A549 (cell line): Measurements from ENCODE around the gene SEMA6C. TPM values are rescaled to one million over a fixed set of nuclear protein-coding genes. Genes with fewer than 3 reads are reported as not detected.

Experiments used
- CEBPB ChIP-seq, 2 experiments: fragments of >200 bp in 1 of 2; sonication (Bioruptor Twin) in 1 of 2; formaldehyde crosslinking in 1 of 2; IDR thresholded peaks; 2 replicates each; pipeline ENCODE4 v1.6.1; 2012 to 2016
- CHD2 ChIP-seq: fragments of 150-350 bp; IDR thresholded peaks from 2 replicates; pipeline ENCODE4 v1.6.1; 2014; ENCODE audit warnings: low read length; ENCODE audit not compliant: partially characterized antibody
- CHD4 ChIP-seq: fragments of 200-600 bp; sonication (generic); IDR thresholded peaks from 2 replicates; pipeline ENCODE4 v1.6.1; 2016; ENCODE audit warnings: antibody characterized with exemption, mild to moderate bottlenecking, borderline replicate concordance
- EHMT2 ChIP-seq: fragments of 200-600 bp; sonication (generic); IDR thresholded peaks from 2 replicates; pipeline ENCODE4 v1.6.1; 2016; ENCODE audit warnings: antibody characterized with exemption, low read depth, mild to moderate bottlenecking, moderate library complexity
- EP300 ChIP-seq, 2 experiments: fragments of >200 bp; sonication (Bioruptor Twin); formaldehyde crosslinking; IDR thresholded peaks; 2 replicates in 1 of 2; 3 replicates in 1 of 2; pipeline ENCODE4 v1.6.1; 2016 to 2017
- FOSB ChIP-seq: fragments of 250-450 bp; sonication (Bioruptor Pico); IDR thresholded peaks from 2 replicates; pipeline ENCODE4 v1.5.0; 2020; ENCODE audit warnings: mild to moderate bottlenecking, moderate library complexity
- FOSL2 ChIP-seq, 2 experiments: fragments of 450-650 bp in 1 of 2; fragments of >200 bp in 1 of 2; sonication (Bioruptor Twin) in 1 of 2; formaldehyde crosslinking; IDR thresholded peaks; 2 replicates each; pipeline versions ENCODE4 v1.5.0 to v1.6.1; 2016 to 2020; ENCODE audit warnings: mild to moderate bottlenecking in 1 of 2, moderate library complexity in 1 of 2
- FOXS1 ChIP-seq: fragments of 250-450 bp; sonication (Bioruptor Pico); IDR thresholded peaks from 2 replicates; pipeline ENCODE4 v1.5.0; 2020; ENCODE audit warnings: mild to moderate bottlenecking, moderate library complexity
- GATA3 ChIP-seq: IDR thresholded peaks from 2 replicates; pipeline ENCODE4 v1.6.1; 2012; ENCODE audit warnings: borderline replicate concordance
- HDAC2 ChIP-seq: fragments of 200-600 bp; sonication (generic); IDR thresholded peaks from 2 replicates; pipeline ENCODE4 v1.6.1; 2016
- HOXA7 ChIP-seq: fragments of 250-450 bp; sonication (Bioruptor Pico); IDR thresholded peaks from 2 replicates; pipeline ENCODE4 v1.5.0; 2020; ENCODE audit warnings: mild to moderate bottlenecking, moderate library complexity
- HOXB5 ChIP-seq: fragments of 250-450 bp; sonication (Bioruptor Pico); IDR thresholded peaks from 2 replicates; pipeline ENCODE4 v1.5.0; 2020; ENCODE audit warnings: mild to moderate bottlenecking, moderate library complexity
- JUN ChIP-seq, 2 experiments: fragments of >200 bp; sonication (Bioruptor Twin); formaldehyde crosslinking; IDR thresholded peaks; 2 replicates in 1 of 2; 3 replicates in 1 of 2; pipeline ENCODE4 v1.6.1; 2016 to 2017
- KDM1A ChIP-seq: fragments of 200-600 bp; sonication (generic); IDR thresholded peaks from 2 replicates; pipeline ENCODE4 v1.6.1; 2016; ENCODE audit warnings: low read depth, mild to moderate bottlenecking
- KDM5A ChIP-seq: fragments of 200-600 bp; sonication (generic); IDR thresholded peaks from 2 replicates; pipeline ENCODE4 v1.6.1; 2016; ENCODE audit warnings: antibody characterized with exemption, mild to moderate bottlenecking
- MAFK ChIP-seq: fragments of 450-650 bp; IDR thresholded peaks from 2 replicates; pipeline ENCODE4 v1.6.1; 2014; ENCODE audit not compliant: partially characterized antibody
- NPAS2 ChIP-seq: fragments of 250-450 bp; sonication (Bioruptor Pico); IDR thresholded peaks from 2 replicates; pipeline ENCODE4 v1.8.0; 2022; ENCODE audit warnings: mild to moderate bottlenecking, moderate library complexity, borderline replicate concordance
- NR3C1 ChIP-seq: fragments of >200 bp; sonication (Bioruptor Twin); formaldehyde crosslinking; IDR thresholded peaks from 3 replicates; pipeline ENCODE4 v1.6.1; 2017
- PHF8 ChIP-seq: fragments of 200-600 bp; sonication (generic); IDR thresholded peaks from 2 replicates; pipeline ENCODE4 v1.6.1; 2016; ENCODE audit warnings: low read depth, mild to moderate bottlenecking, antibody characterized with exemption, moderate library complexity, borderline replicate concordance
- POLR2A ChIP-seq: IDR thresholded peaks from 2 replicates; pipeline ENCODE4 v1.6.1; 2012; ENCODE audit warnings: mild to moderate bottlenecking, low read length
- RARB ChIP-seq: fragments of 250-450 bp; sonication (Bioruptor Pico); IDR thresholded peaks from 2 replicates; pipeline ENCODE4 v1.8.0; 2021; ENCODE audit warnings: mild to moderate bottlenecking, moderate library complexity
- RCOR1 ChIP-seq: fragments of 150-350 bp; IDR thresholded peaks from 2 replicates; pipeline ENCODE4 v1.6.1; 2014; ENCODE audit warnings: antibody characterized with exemption, low read length, low read depth
- RFX5 ChIP-seq: fragments of 450-650 bp; IDR thresholded peaks from 2 replicates; pipeline ENCODE4 v1.7.1; 2014; ENCODE audit warnings: antibody characterized with exemption, mild to moderate bottlenecking, moderate library complexity
- RNF2 ChIP-seq: fragments of 200-600 bp; sonication (generic); IDR thresholded peaks from 2 replicates; pipeline ENCODE4 v1.6.1; 2016; ENCODE audit warnings: low read depth, mild to moderate bottlenecking, antibody characterized with exemption, moderate library complexity, borderline replicate concordance
- SMC3 ChIP-seq: fragments of >200 bp; sonication (Bioruptor Twin); formaldehyde crosslinking; IDR thresholded peaks from 3 replicates; pipeline ENCODE4 v1.6.1; 2018; ENCODE audit warnings: inconsistent platforms
- TFCP2L1 ChIP-seq: fragments of 250-450 bp; sonication (Bioruptor Pico); IDR thresholded peaks from 2 replicates; pipeline ENCODE4 v1.5.0; 2021; ENCODE audit warnings: mild to moderate bottlenecking
- ZFP36 ChIP-seq: fragments of 450-650 bp; IDR thresholded peaks from 2 replicates; pipeline ENCODE4 v1.6.1; 2014; ENCODE audit warnings: borderline replicate concordance; ENCODE audit not compliant: partially characterized antibody
- ZNF302 ChIP-seq: fragments of 250-450 bp; sonication (Bioruptor Pico); IDR thresholded peaks from 2 replicates; pipeline ENCODE4 v1.9.0; 2021; ENCODE audit warnings: inconsistent platforms, mild to moderate bottlenecking, moderate library complexity
- polyA plus RNA-seq, 4 experiments: library from polyadenylated mRNA; depleted of rRNA in 3 of 4; stranded (reverse); fragments of >200 nt; fragmentation: RNase III in 1 of 4; extraction: RNeasy Plus Mini Kit Qiagen cat#74134 plus additional on column Dnase treatment in 1 of 4; gene quantifications; 2 replicates in 3 of 4; 3 replicates in 1 of 4; pipeline ENCODE4 v1.2.3, GENCODE V29; 2011 to 2017
- TF ChIP-seq, protein P1 (sequence below): fragments of 200-600 bp; sonication (generic); IDR thresholded peaks from 2 replicates; pipeline ENCODE4 v1.6.1; 2016; ENCODE audit warnings: antibody characterized with exemption, mild to moderate bottlenecking, moderate library complexity
- TF ChIP-seq, protein P2 (sequence below): fragments of 250-450 bp; sonication (Bioruptor Pico); IDR thresholded peaks from 2 replicates; pipeline ENCODE4 v1.5.0; 2020; ENCODE audit warnings: low read depth, mild to moderate bottlenecking, moderate library complexity
- TF ChIP-seq, protein P3 (sequence below): fragments of 250-450 bp; sonication (Bioruptor Pico); IDR thresholded peaks from 2 replicates; pipeline ENCODE4 v1.5.0; 2021; ENCODE audit warnings: mild to moderate bottlenecking, moderate library complexity, borderline replicate concordance
- TF ChIP-seq, protein P4 (sequence below): fragments of >200 bp; sonication (Bioruptor Twin); formaldehyde crosslinking; IDR thresholded peaks from 3 replicates; pipeline ENCODE4 v1.5.1; 2016
- TF ChIP-seq, protein P5 (sequence below): fragments of >200 bp; sonication (Bioruptor Twin); formaldehyde crosslinking; IDR thresholded peaks from 2 replicates; pipeline ENCODE4 v1.6.1; 2016
- TF ChIP-seq, protein P6 (sequence below): IDR thresholded peaks from 2 replicates; pipeline ENCODE4 v1.6.1; 2012

The SEMA6C gene
- polyA plus RNA-seq, 2 of the 4 experiments (the other 2 are of a cell fraction), result 1.3 to 1.6 TPM

DNA sequence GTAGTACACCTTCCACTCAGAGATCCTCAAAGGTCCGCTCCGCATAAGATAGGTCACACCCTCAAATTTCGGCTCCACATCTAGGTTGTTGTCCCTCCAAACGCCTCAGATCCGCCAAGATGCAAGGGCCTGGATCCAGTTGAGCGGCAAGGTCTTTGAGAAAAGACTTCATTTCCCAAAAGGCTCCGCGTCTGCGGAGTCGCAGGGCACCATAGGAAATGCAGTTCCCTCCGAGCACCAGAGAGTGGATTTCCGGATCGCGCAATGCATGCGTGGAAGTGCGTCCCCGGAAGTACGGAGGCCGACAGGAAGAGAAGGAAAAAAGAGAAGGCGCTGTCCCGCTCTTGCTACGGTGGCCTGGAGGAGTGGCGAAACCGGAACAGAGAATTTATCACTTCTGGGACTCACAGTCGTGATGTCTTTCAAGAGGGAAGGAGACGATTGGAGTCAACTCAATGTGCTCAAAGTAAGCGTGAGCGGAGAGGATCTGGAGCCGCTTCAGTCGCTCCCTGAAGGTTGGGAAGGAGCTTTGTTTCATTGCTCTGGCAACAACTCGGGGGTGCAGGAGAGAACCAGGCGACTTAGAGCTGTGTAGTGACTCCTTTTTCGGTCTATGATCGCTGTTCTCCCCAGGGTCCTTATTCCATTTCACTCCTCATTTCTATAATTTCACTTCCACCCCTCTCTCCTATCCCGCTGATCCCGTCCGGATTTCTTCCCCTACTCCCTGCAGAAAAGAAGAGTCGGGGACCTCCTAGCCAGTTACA lies 19.5 kb upstream of the SEMA6C start, which contains the start of the genes LYSMD1 and SCNM1 (continued):
- TF ChIP-seq, protein P1, sequence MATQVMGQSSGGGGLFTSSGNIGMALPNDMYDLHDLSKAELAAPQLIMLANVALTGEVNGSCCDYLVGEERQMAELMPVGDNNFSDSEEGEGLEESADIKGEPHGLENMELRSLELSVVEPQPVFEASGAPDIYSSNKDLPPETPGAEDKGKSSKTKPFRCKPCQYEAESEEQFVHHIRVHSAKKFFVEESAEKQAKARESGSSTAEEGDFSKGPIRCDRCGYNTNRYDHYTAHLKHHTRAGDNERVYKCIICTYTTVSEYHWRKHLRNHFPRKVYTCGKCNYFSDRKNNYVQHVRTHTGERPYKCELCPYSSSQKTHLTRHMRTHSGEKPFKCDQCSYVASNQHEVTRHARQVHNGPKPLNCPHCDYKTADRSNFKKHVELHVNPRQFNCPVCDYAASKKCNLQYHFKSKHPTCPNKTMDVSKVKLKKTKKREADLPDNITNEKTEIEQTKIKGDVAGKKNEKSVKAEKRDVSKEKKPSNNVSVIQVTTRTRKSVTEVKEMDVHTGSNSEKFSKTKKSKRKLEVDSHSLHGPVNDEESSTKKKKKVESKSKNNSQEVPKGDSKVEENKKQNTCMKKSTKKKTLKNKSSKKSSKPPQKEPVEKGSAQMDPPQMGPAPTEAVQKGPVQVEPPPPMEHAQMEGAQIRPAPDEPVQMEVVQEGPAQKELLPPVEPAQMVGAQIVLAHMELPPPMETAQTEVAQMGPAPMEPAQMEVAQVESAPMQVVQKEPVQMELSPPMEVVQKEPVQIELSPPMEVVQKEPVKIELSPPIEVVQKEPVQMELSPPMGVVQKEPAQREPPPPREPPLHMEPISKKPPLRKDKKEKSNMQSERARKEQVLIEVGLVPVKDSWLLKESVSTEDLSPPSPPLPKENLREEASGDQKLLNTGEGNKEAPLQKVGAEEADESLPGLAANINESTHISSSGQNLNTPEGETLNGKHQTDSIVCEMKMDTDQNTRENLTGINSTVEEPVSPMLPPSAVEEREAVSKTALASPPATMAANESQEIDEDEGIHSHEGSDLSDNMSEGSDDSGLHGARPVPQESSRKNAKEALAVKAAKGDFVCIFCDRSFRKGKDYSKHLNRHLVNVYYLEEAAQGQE, result peak; percentile 51; the same call in 1 of the 2 replicates
- TF ChIP-seq GATA3, result 0 out of 2 replicates have a peak, but pooled peaks have one; percentile 25
- TF ChIP-seq, protein P2, sequence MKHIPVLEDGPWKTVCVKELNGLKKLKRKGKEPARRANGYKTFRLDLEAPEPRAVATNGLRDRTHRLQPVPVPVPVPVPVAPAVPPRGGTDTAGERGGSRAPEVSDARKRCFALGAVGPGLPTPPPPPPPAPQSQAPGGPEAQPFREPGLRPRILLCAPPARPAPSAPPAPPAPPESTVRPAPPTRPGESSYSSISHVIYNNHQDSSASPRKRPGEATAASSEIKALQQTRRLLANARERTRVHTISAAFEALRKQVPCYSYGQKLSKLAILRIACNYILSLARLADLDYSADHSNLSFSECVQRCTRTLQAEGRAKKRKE, result no peak
- TF ChIP-seq CHD4, result no peak
- TF ChIP-seq PHF8, result peak; percentile 3; the same call in 1 of the 2 replicates
- TF ChIP-seq NR3C1, result no peak
- no peak for TF ChIP-seq FOSL2 (IDR thresholded peaks at IDR 0.05)
- TF ChIP-seq FOSL2 (CRISPR knock-in tag; IDR thresholded peaks at IDR 0.05), result no peak
- 0 out of 2 replicates have a peak, but pooled peaks have one; percentile 15 for TF ChIP-seq KDM5A
- no peak for TF ChIP-seq FOXS1 (CRISPR knock-in tag)
- no peak for TF ChIP-seq MAFK
- TF ChIP-seq SMC3, result no peak
- peak in 1 of 2 experiments; percentile 64; a peak in 1 of 4 replicates for TF ChIP-seq CEBPB (IDR thresholded peaks at IDR 0.05)
- TF ChIP-seq HOXB5 (CRISPR knock-in tag), result no peak; the same call in 1 of the 2 replicates
- peak; percentile 83 to 94; a peak in 4 of 5 replicates for TF ChIP-seq JUN (IDR thresholded peaks at IDR 0.05)
- no peak for TF ChIP-seq EP300 (IDR thresholded peaks at IDR 0.05)
- no peak for TF ChIP-seq RFX5
- no peak for TF ChIP-seq RCOR1
- peak; percentile 44; the same call in 1 of the 2 replicates for TF ChIP-seq POLR2A
- no peak for TF ChIP-seq EHMT2
- no peak for TF ChIP-seq TFCP2L1 (CRISPR knock-in tag)
- no peak for TF ChIP-seq ZNF302
- TF ChIP-seq, protein P3, sequence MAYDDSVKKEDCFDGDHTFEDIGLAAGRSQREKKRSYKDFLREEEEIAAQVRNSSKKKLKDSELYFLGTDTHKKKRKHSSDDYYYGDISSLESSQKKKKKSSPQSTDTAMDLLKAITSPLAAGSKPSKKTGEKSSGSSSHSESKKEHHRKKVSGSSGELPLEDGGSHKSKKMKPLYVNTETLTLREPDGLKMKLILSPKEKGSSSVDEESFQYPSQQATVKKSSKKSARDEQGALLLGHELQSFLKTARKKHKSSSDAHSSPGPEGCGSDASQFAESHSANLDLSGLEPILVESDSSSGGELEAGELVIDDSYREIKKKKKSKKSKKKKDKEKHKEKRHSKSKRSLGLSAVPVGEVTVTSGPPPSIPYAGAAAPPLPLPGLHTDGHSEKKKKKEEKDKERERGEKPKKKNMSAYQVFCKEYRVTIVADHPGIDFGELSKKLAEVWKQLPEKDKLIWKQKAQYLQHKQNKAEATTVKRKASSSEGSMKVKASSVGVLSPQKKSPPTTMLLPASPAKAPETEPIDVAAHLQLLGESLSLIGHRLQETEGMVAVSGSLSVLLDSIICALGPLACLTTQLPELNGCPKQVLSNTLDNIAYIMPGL (CRISPR knock-in tag), result no peak
- TF ChIP-seq KDM1A, result no peak
- TF ChIP-seq, protein P4, sequence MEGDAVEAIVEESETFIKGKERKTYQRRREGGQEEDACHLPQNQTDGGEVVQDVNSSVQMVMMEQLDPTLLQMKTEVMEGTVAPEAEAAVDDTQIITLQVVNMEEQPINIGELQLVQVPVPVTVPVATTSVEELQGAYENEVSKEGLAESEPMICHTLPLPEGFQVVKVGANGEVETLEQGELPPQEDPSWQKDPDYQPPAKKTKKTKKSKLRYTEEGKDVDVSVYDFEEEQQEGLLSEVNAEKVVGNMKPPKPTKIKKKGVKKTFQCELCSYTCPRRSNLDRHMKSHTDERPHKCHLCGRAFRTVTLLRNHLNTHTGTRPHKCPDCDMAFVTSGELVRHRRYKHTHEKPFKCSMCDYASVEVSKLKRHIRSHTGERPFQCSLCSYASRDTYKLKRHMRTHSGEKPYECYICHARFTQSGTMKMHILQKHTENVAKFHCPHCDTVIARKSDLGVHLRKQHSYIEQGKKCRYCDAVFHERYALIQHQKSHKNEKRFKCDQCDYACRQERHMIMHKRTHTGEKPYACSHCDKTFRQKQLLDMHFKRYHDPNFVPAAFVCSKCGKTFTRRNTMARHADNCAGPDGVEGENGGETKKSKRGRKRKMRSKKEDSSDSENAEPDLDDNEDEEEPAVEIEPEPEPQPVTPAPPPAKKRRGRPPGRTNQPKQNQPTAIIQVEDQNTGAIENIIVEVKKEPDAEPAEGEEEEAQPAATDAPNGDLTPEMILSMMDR, result no peak
- TF ChIP-seq ZFP36, result no peak
- TF ChIP-seq, protein P5, sequence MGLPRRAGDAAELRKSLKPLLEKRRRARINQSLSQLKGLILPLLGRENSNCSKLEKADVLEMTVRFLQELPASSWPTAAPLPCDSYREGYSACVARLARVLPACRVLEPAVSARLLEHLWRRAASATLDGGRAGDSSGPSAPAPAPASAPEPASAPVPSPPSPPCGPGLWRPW, result no peak
- no peak for TF ChIP-seq CHD2
- no peak for TF ChIP-seq FOSB (CRISPR knock-in tag)
- TF ChIP-seq, protein P6, sequence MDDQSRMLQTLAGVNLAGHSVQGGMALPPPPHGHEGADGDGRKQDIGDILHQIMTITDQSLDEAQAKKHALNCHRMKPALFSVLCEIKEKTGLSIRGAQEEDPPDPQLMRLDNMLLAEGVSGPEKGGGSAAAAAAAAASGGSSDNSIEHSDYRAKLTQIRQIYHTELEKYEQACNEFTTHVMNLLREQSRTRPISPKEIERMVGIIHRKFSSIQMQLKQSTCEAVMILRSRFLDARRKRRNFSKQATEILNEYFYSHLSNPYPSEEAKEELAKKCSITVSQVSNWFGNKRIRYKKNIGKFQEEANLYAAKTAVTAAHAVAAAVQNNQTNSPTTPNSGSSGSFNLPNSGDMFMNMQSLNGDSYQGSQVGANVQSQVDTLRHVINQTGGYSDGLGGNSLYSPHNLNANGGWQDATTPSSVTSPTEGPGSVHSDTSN, result no peak; the same call in 1 of the 2 replicates
- TF ChIP-seq RARB (CRISPR knock-in tag), result no peak
- no peak for TF ChIP-seq HOXA7 (CRISPR knock-in tag)
- no peak for TF ChIP-seq NPAS2 (CRISPR knock-in tag)
- TF ChIP-seq HDAC2, result no peak
- TF ChIP-seq RNF2, result no peak
